H7 (cell line): Measurements from ENCODE around the gene RANBP1. TPM values are rescaled to one million over a fixed set of nuclear protein-coding genes. Genes with fewer than 3 reads are reported as not detected.
A peak's percentile ranks its signal among the peaks of the same experiment; 100 is the strongest.

Experiments
- DNase-seq: peaks from one replicate; pipeline ENCODE4 v3.0.0; 2012
- H3K27me3 ChIP-seq: 2 replicates; pipeline ENCODE4 v1.6.0; 2011; ENCODE audit warnings: mild to moderate bottlenecking, low read length; ENCODE audit not compliant: control insufficient read depth, insufficient read depth
- H3K36me3 ChIP-seq: replicated peaks from 2 replicates; pipeline ENCODE4 v1.5.1; 2011; ENCODE audit warnings: low read length; ENCODE audit not compliant: control insufficient read depth, insufficient read depth
- H3K4me3 ChIP-seq: 2 replicates; pipeline ENCODE4 v1.5.1; 2011; ENCODE audit warnings: low read depth, mild to moderate bottlenecking, control low read depth, low read length, moderate library complexity; ENCODE audit not compliant: insufficient read depth
- total RNA-seq: library from RNA; depleted of rRNA; stranded (reverse); fragments of >200 nt; shearing (Covaris generic); gene quantifications from 2 replicates; pipeline ENCODE4 v1.2.3, GENCODE V29; 2014

Gene RANBP1
- total RNA-seq, 1 experiment from 2014 or later = 664 TPM

- H3K36me3 ChIP-seq = peaks cover 49% of the 10 kb centered on the region
- peak overlapping the region; percentile 94 for H3K4me3 ChIP-seq
- no peaks in the 10 kb centered on the region for H3K27me3 ChIP-seq
- no peak for DNase-seq
Observed at GRCh38 chr22:20118300-20119020, 2.6 kb downstream of the RANBP1 start.

GRCh38 chr22:20121856-20122415 is 6.0 kb downstream of the RANBP1 start:
- Histone ChIP-seq H3K36me3 (peaks cover 62% of the 10 kb centered on the region), H3K27me3 (no peaks in the 10 kb centered on the region), H3K4me3 (no peak overlapping the region)
- no peak for DNase-seq

GRCh38 chr22:20123366-20124082 is 7.6 kb downstream of the RANBP1 start:
- Histone ChIP-seq H3K4me3 (no peak overlapping the region), H3K27me3 (no peaks in the 10 kb centered on the region), H3K36me3 (peaks cover 63% of the 10 kb centered on the region)
- no peak for DNase-seq

- H3K4me3 ChIP-seq = no peak overlapping the region
- no peak for DNase-seq
- H3K27me3 ChIP-seq = no peaks in the 10 kb centered on the region
- peaks cover 56% of the 10 kb centered on the region for H3K36me3 ChIP-seq
Observed at GRCh38 chr22:20124083-20124787, 8.3 kb downstream of the RANBP1 start.

- Histone ChIP-seq H3K27me3 (no peaks in the 10 kb centered on the region), H3K36me3 (peaks cover 47% of the 10 kb centered on the region), H3K4me3 (no peak overlapping the region)
- no peak for DNase-seq
Observed at GRCh38 chr22:20125201-20126174, 9.6 kb downstream of the RANBP1 start.

GRCh38 chr22:20126284-20127029 is 10.6 kb downstream of the RANBP1 start:
- Histone ChIP-seq H3K27me3 (no peaks in the 10 kb centered on the region), H3K4me3 (no peak overlapping the region), H3K36me3 (peaks cover 44% of the 10 kb centered on the region)
- no peak for DNase-seq

GRCh38 chr22:20127318-20127868 is 11.5 kb downstream of the RANBP1 start:
- no peak for DNase-seq
- H3K36me3 ChIP-seq = peaks cover 35% of the 10 kb centered on the region
- H3K4me3 ChIP-seq = no peak overlapping the region
- H3K27me3 ChIP-seq = no peaks in the 10 kb centered on the region

GRCh38 chr22:20127869-20128618 is 12.1 kb downstream of the RANBP1 start:
- peaks cover 32% of the 10 kb centered on the region for H3K36me3 ChIP-seq

GRCh38 chr22:20128619-20128901 is 12.7 kb downstream of the RANBP1 start:
- H3K36me3 ChIP-seq = peaks cover 32% of the 10 kb centered on the region
- H3K27me3 ChIP-seq = no peaks in the 10 kb centered on the region
- no peak overlapping the region for H3K4me3 ChIP-seq
- DNase-seq = no peak

More at GRCh38 chr22:20127869-20128618, 12.1 kb downstream of the RANBP1 start:
- Histone ChIP-seq H3K27me3 (no peaks in the 10 kb centered on the region), H3K4me3 (no peak overlapping the region)
- no peak for DNase-seq

- H3K36me3 ChIP-seq = peaks cover 28% of the 10 kb centered on the region
- no peaks in the 10 kb centered on the region for H3K27me3 ChIP-seq
- DNase-seq = peak; percentile 88
- H3K4me3 ChIP-seq = no peak overlapping the region
Observed at GRCh38 chr22:20128902-20129746, 13.2 kb downstream of the RANBP1 start.

- Histone ChIP-seq H3K36me3 (peaks cover 22% of the 10 kb centered on the region), H3K4me3 (no peak overlapping the region), H3K27me3 (no peaks in the 10 kb centered on the region)
- DNase-seq = no peak
Observed at GRCh38 chr22:20129747-20130014, 13.8 kb downstream of the RANBP1 start.

- DNase-seq = no peak
- Histone ChIP-seq H3K27me3 (no peaks in the 10 kb centered on the region), H3K4me3 (no peak overlapping the region; the same call in 1 of the 2 replicates), H3K36me3 (peaks cover 16% of the 10 kb centered on the region)
Observed at GRCh38 chr22:20130319-20130718, 14.4 kb downstream of the RANBP1 start.
